ENCODE results near the gene CCDC144A. TPM values are rescaled to one million over a fixed set of nuclear protein-coding genes. Genes with fewer than 3 reads are reported as not detected.
"Not testable (repeated sequence)": the region's sequence is repeated elsewhere in the genome, so short reads cannot be mapped to it uniquely, and the experiment has no call there.

Gene CCDC144A
- 20.9 TPM for total RNA-seq (ENCODE audit: insufficient read depth, low replicate concordance)

GRCh38 chr17:16689731-16690281 lies at the start of gene CCDC144A:
Gene CCDC144A, plus strand, starts transcription at chr17:16690241. Its CDS starts 160 bp downstream, at chr17:16690401.
- not testable (repeated sequence) for DNase-seq (ENCODE audit: low spot score)

GRCh38 chr17:16649585-16649984 lies 40.5 kb upstream of the CCDC144A start:
- DNase-seq (ENCODE audit: low spot score) = no peak

- DNase-seq (ENCODE audit: low spot score) = no peak
Observed at GRCh38 chr17:16652252-16652651, 37.8 kb upstream of the CCDC144A start.

GRCh38 chr17:16652847-16653366 lies 37.1 kb upstream of the CCDC144A start:
- no peak for DNase-seq (ENCODE audit: low spot score)

- DNase-seq (ENCODE audit: low spot score) = peak; percentile 96
Observed at GRCh38 chr17:16653367-16654041, 36.5 kb upstream of the CCDC144A start, which contains the start of gene ZNF624. Gene ZNF624, minus strand, starts transcription at chr17:16653850.

- DNase-seq (ENCODE audit: low spot score) = no peak
Observed at GRCh38 chr17:16661217-16661616, 28.8 kb upstream of the CCDC144A start.

GRCh38 chr17:16662936-16663335 lies 27.1 kb upstream of the CCDC144A start:
- no peak for DNase-seq (ENCODE audit: low spot score)

- not testable (repeated sequence) for DNase-seq (ENCODE audit: low spot score)
Observed at GRCh38 chr17:16666553-16666906, 23.5 kb upstream of the CCDC144A start.

GRCh38 chr17:16666907-16667636 lies 23.0 kb upstream of the CCDC144A start:
- DNase-seq (ENCODE audit: low spot score) = not testable (repeated sequence)

GRCh38 chr17:16676676-16677268 lies 13.3 kb upstream of the CCDC144A start:
- DNase-seq (ENCODE audit: low spot score) = no peak

- not testable (repeated sequence) for DNase-seq (ENCODE audit: low spot score)
Observed at GRCh38 chr17:16683290-16684138, 6.5 kb upstream of the CCDC144A start.

GRCh38 chr17:16686019-16686418 lies 4.0 kb upstream of the CCDC144A start:
- DNase-seq (ENCODE audit: low spot score) = not testable (repeated sequence)

GRCh38 chr17:16687151-16687550 lies 2.9 kb upstream of the CCDC144A start:
- not testable (repeated sequence) for DNase-seq (ENCODE audit: low spot score)

- not testable (repeated sequence) for DNase-seq (ENCODE audit: low spot score)
Observed at GRCh38 chr17:16690447-16690846, 406 bp downstream of the CCDC144A start.

GRCh38 chr17:16697603-16698002 lies 7.6 kb downstream of the CCDC144A start:
- DNase-seq (ENCODE audit: low spot score) = not testable (repeated sequence)

- peak; percentile 5 for DNase-seq (ENCODE audit: low spot score)
Observed at GRCh38 chr17:16745492-16746203, 55.6 kb downstream of the CCDC144A start.

GRCh38 chr17:16746571-16746970 lies 56.5 kb downstream of the CCDC144A start:
- not testable (repeated sequence) for DNase-seq (ENCODE audit: low spot score)

- not testable (repeated sequence) for DNase-seq (ENCODE audit: low spot score)
Observed at GRCh38 chr17:16750515-16750914, 60.5 kb downstream of the CCDC144A start.

- DNase-seq (ENCODE audit: low spot score) = not testable (repeated sequence)
Observed at GRCh38 chr17:16751224-16751923, 61.3 kb downstream of the CCDC144A start.

- DNase-seq (ENCODE audit: low spot score) = not testable (repeated sequence)
Observed at GRCh38 chr17:16751924-16752287, 61.9 kb downstream of the CCDC144A start.

Measured in umbilical cord (tissue), 2 donors.